Measurements from ENCODE around the gene COL7A1. TPM values are rescaled to one million over a fixed set of nuclear protein-coding genes. Genes with fewer than 3 reads are reported as not detected.

COL7A1 gene
- total RNA-seq, 4 donors from 2014 or later, result 4.8 to 19.1 (median 12.9) TPM

DNA sequence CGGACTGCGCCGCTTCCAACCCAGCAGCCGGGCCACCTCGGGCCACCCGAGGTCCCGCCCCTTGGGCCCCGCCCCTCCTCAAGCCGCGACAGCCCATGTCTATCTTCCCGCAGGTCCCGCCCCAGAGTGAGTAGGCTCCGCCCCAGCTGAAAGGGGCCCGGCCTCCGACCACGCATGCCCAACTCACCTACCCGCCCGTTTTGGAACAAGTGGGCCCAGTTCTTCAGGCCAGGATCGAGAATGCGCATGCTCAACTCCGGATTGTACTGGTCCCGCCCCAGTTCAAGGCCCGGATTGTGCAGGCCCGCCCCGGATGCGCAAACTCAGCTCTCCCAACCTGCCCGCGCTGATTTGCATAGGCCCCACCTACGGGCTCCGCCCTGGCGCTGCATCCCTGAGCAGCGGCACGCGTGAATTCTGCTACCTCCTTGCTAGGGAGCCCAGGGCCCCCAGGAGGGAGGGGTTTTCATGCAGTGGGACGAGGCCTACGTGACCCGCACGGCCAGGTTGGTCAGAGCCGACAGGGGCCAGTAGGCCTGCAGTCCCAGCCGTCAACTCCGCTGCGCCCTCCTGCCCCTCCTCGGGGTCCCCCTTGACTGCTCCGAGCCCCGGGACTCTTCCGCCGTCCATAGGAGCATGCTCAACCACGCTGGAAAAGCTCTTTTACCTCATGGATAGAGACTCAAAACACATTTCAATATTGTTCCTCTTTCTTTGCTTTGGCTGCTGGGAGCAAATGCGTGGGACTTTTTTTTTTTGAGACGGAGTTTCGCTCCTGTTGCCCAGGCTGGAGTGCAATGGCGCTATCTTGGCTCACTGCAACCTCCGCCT is 38.1 kb downstream of the COL7A1 start, which contains the start of gene PFKFB4:
TSS of gene PFKFB4 (minus strand) at position 8 of the 831 bp plus-strand sequence. CDS start 26 bp downstream, outside the sequence.
- H3K4me3 ChIP-seq, result peak within 1 kb of the TSS; percentile 27 to 59 (median 48)
- H3K36me3 ChIP-seq, result no peaks in the 10 kb centered on the region
- in situ Hi-C loops (cut with MboI; ENCODE audit: low pct_ligation_motif_present in 1 of 4, low pct_unique_long_range_greater_than_20kb in 1 of 4, low sequenced_read_pairs in 3 of 4), result no loop called here
- 1% methylated on average over 41 of the region's 53 CpGs; no CpG with 5 or more reads in 1 of the 2 donors for whole genome bisulfite sequencing, 2 donors (ENCODE audit: low coverage in 1 of 2)
- peaks cover 11 to 59% (median 33%) of the 10 kb centered on the region in 4 donors for H3K4me1 ChIP-seq
- H3K27ac ChIP-seq, result peak within 1 kb of the TSS; percentile 75 to 88 (median 84)
- TF ChIP-seq CTCF (IDR thresholded peaks at IDR 0.05) (peak in 1 of 5 experiments; percentile 32), EP300 (IDR thresholded peaks at IDR 0.05; ENCODE audit: low read depth) (no peak), POLR2AphosphoS5 (IDR thresholded peaks at IDR 0.05) (peak in 1 of 3 donors; percentile 56)
- H3K9me3 ChIP-seq, result no peaks in the 10 kb centered on the region
- DNase-seq, result peak; percentile 100
- H3K27me3 ChIP-seq, result no peaks in the 10 kb centered on the region
- intact Hi-C loops (cut with DNase I; ENCODE audit: low total_unique reads), result no loop called here

DNA sequence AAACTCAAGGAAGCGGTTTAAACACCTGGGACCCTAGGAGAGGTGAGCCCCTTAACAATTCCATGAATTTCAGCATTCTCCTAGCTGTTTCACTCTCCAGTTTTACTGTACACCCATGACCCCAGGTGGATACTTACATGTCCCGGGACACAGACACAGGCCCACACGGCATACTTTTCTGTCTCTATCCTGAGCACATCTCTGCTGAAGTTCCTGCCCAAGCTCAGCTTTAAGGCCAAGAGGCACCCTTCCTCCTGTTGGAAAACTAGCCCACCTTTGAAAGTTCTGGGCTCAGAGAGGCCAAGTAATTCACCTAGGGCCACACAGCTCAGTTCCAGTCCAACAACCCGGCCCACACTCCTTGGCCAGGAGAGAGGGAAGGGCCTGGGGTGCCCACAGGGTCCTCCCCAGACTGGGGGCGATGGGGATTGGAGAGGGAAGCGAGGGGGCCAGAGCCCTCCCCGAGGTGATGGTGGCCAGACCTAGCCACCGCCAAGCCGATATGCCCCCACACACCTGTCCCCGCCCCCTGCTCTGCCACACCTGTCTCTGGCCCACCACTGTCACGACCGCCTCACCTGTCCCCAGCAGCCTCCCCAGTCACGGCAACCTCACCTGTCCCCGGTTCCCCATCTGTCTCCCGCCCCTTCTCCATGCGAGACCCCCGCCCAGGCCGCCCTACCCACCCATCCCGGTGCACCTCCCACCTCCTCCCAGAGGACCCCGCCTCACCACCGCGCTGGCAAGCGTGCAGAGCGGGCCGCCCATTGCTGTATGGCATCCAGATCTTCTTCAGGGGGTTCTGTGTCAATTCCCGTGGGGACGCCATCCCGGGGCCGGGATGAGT is 39.0 kb downstream of the COL7A1 start:
- in situ Hi-C loops (cut with MboI; ENCODE audit: low pct_ligation_motif_present in 1 of 4, low pct_unique_long_range_greater_than_20kb in 1 of 4, low sequenced_read_pairs in 3 of 4), result no loop called here
- Histone ChIP-seq H3K4me1 (peaks cover 11 to 56% (median 31%) of the 10 kb centered on the region in 4 donors), H3K4me3 (peak overlapping the region; percentile 27 to 52 (median 44)), H3K36me3 (no peaks in the 10 kb centered on the region), H3K9me3 (no peaks in the 10 kb centered on the region), H3K27ac (peak overlapping the region; percentile 43 to 84 (median 78)), H3K27me3 (no peaks in the 10 kb centered on the region)
- DNase-seq, result no peak
- TF ChIP-seq POLR2A (IDR thresholded peaks at IDR 0.05), result peak; percentile 30
- no peak for TF ChIP-seq EP300 (IDR thresholded peaks at IDR 0.05; ENCODE audit: low read depth)
- peak in 1 of 3 donors; percentile 34 for TF ChIP-seq POLR2AphosphoS5 (IDR thresholded peaks at IDR 0.05)
- intact Hi-C loops (cut with DNase I; ENCODE audit: low total_unique reads), result no loop called here
- WGBS, 2 donors (ENCODE audit: low coverage in 1 of 2), result 19 to 100% methylated on average over 1 to 28 of the region's 29 CpGs

DNA sequence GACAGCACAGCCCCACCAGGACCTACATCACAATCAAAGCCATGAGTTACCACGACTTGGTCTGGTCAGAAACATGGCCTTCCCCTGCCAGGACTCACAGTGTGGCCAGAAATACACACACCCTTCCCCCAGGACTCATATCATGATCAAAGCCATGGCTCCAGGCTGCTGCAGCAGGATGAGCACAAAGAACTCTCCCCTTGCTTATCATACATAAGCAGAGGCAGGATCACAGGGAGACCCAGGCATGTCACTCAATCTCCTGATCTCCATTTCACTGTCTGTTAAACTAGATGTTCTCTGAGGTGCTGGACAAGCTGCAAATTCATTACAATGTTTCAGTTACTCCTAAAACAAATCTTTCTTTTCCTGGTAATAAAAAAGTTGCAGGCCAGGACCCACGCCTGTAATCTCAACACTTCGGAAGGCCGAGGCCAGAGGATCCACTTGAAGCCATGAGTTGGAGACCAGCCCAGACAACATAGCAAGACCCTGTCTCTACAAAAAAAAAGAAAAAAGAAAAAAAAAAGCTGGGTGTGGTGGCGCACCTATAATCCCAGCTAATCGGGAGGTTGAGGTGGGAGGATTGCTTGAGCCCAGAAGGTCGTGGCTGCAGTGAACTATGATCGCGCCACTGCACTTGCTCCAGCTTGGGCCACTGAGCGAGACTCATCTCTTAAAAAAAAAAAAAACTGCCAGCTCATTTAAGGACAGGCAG is 39.7 kb downstream of the COL7A1 start:
- in situ Hi-C loops (cut with MboI; ENCODE audit: low pct_ligation_motif_present in 1 of 4, low pct_unique_long_range_greater_than_20kb in 1 of 4, low sequenced_read_pairs in 3 of 4), result no loop called here
- DNase-seq, result no peak
- H3K4me3 ChIP-seq, result no peak overlapping the region

More for the DNA sequence above, 39.7 kb downstream of the COL7A1 start:
- intact Hi-C loops (cut with DNase I; ENCODE audit: low total_unique reads), result no loop called here
- no peaks in the 10 kb centered on the region for H3K36me3 ChIP-seq
- peak overlapping the region; percentile 43 to 84 (median 78) for H3K27ac ChIP-seq
- WGBS, 2 donors (ENCODE audit: low coverage in 1 of 2), result 71% methylated on average over 10 of the region's 10 CpGs; no CpG with 5 or more reads in 1 of the 2 donors
- TF ChIP-seq EP300 (IDR thresholded peaks at IDR 0.05; ENCODE audit: low read depth), result no peak
- no peak for TF ChIP-seq POLR2A (IDR thresholded peaks at IDR 0.05)
- no peak for TF ChIP-seq POLR2AphosphoS5 (IDR thresholded peaks at IDR 0.05)
- TF ChIP-seq CTCF (IDR thresholded peaks at IDR 0.05), result no peak
- no peaks in the 10 kb centered on the region for H3K27me3 ChIP-seq
- H3K9me3 ChIP-seq, result no peaks in the 10 kb centered on the region
- peaks cover 9 to 48% (median 24%) of the 10 kb centered on the region in 4 donors for H3K4me1 ChIP-seq
